ENCODE measurements around the gene VSNL1. TPM values are rescaled to one million over a fixed set of nuclear protein-coding genes. Genes with fewer than 3 reads are reported as not detected.

The VSNL1 gene
- total RNA-seq, 1 donor from 2014 or later = 42.7 TPM

- DNase-seq (ENCODE audit: low spot score) = no peak
- intact Hi-C loops (cut with DNase I) = no loop called here
Measured at GRCh38 chr2:17574406-17575073, 34.0 kb downstream of the VSNL1 start.

- no peak for DNase-seq (ENCODE audit: low spot score)
- intact Hi-C loops (cut with DNase I) = no loop called here
Measured at GRCh38 chr2:17576802-17577201, 36.3 kb downstream of the VSNL1 start.

- DNase-seq (ENCODE audit: low spot score) = no peak
- intact Hi-C loops (cut with DNase I) = no loop called here
Measured at GRCh38 chr2:17578466-17578928, 38.0 kb downstream of the VSNL1 start.

- DNase-seq (ENCODE audit: low spot score) = no peak
- intact Hi-C loops (cut with DNase I) = no loop called here
Measured at GRCh38 chr2:17579605-17580318, 39.3 kb downstream of the VSNL1 start.

- intact Hi-C loops (cut with DNase I) = no loop called here
- no peak for DNase-seq (ENCODE audit: low spot score)
Measured at GRCh38 chr2:17580319-17580715, 39.8 kb downstream of the VSNL1 start.

- no peak for DNase-seq (ENCODE audit: low spot score)
- intact Hi-C loops (cut with DNase I) = loop anchor here (2.0 kb wide), 1 partner anchor 29 kb away; no protein-coding TSS in a partner anchor
Measured at GRCh38 chr2:17581831-17582230, 41.3 kb downstream of the VSNL1 start.

- no peak for DNase-seq (ENCODE audit: low spot score)
- intact Hi-C loops (cut with DNase I) = loop anchor here (1.0 to 2.0 kb wide), 2 partner anchors 28 to 44 kb away; no protein-coding TSS in a partner anchor
Measured at GRCh38 chr2:17583166-17583565, 42.7 kb downstream of the VSNL1 start.

GRCh38 chr2:17583646-17584045, 43.1 kb downstream of the VSNL1 start:
- intact Hi-C loops (cut with DNase I) = loop anchor here (1.0 to 2.0 kb wide), 2 partner anchors 27 to 44 kb away; no protein-coding TSS in a partner anchor
- no peak for DNase-seq (ENCODE audit: low spot score)

- DNase-seq (ENCODE audit: low spot score) = no peak
- intact Hi-C loops (cut with DNase I) = no loop called here
Measured at GRCh38 chr2:17584689-17585088, 44.2 kb downstream of the VSNL1 start.

- DNase-seq (ENCODE audit: low spot score) = no peak
- intact Hi-C loops (cut with DNase I) = no loop called here
Measured at GRCh38 chr2:17587469-17587868, 47.0 kb downstream of the VSNL1 start.

- DNase-seq (ENCODE audit: low spot score) = no peak
- intact Hi-C loops (cut with DNase I) = no loop called here
Measured at GRCh38 chr2:17588031-17588430, 47.5 kb downstream of the VSNL1 start.

GRCh38 chr2:17589406-17590035, 49.0 kb downstream of the VSNL1 start:
- intact Hi-C loops (cut with DNase I) = no loop called here
- DNase-seq (ENCODE audit: low spot score) = no peak

GRCh38 chr2:17590342-17590911, 49.9 kb downstream of the VSNL1 start:
- intact Hi-C loops (cut with DNase I) = no loop called here
- DNase-seq (ENCODE audit: low spot score) = no peak

- intact Hi-C loops (cut with DNase I) = no loop called here
Measured at GRCh38 chr2:17591846-17592245, 51.4 kb downstream of the VSNL1 start.

GRCh38 chr2:17592731-17593409, 52.4 kb downstream of the VSNL1 start:
- intact Hi-C loops (cut with DNase I) = no loop called here

More at GRCh38 chr2:17591846-17592245, 51.4 kb downstream of the VSNL1 start:
- DNase-seq (ENCODE audit: low spot score) = no peak

GRCh38 chr2:17593445-17593840, 52.9 kb downstream of the VSNL1 start:
- no peak for DNase-seq (ENCODE audit: low spot score)
- intact Hi-C loops (cut with DNase I) = no loop called here

More at GRCh38 chr2:17592731-17593409, 52.4 kb downstream of the VSNL1 start:
- no peak for DNase-seq (ENCODE audit: low spot score)

- intact Hi-C loops (cut with DNase I) = no loop called here
- DNase-seq (ENCODE audit: low spot score) = no peak
Measured at GRCh38 chr2:17593841-17594491, 53.5 kb downstream of the VSNL1 start.

- intact Hi-C loops (cut with DNase I) = no loop called here
- DNase-seq (ENCODE audit: low spot score) = no peak
Measured at GRCh38 chr2:17594533-17595401, 54.3 kb downstream of the VSNL1 start.
